K562 (cell line): ENCODE measurements around the gene ADGRE2. TPM values are rescaled to one million over a fixed set of nuclear protein-coding genes. Genes with fewer than 3 reads are reported as not detected.

ENCODE experiments used
- ATAC-seq: fragments of 200-7000 bp; cut with Tn5 transposase; 3 replicates; pipeline ENCODE4 v1.9.1; 2020; ENCODE audit warnings: moderate library complexity
- BruUV-seq: library from RNA; stranded (reverse); fragments of 400-500 nt; replicated peaks from 2 replicates; lab custom pipeline; 2021; lab: Mats Ljungman, UMichigan
- CTCF ChIA-PET: fragments of 300-600 bp; formaldehyde crosslinking; extraction: SDS; loops from one replicate; lab custom pipeline; 2021; ENCODE audit warnings: low intra/inter-chr PET ratio; lab: Yijun Ruan, JAX
- POLR2A ChIA-PET: fragments of 300-600, 350-650 bp; sonication (Branson Sonifier 250); formaldehyde crosslinking; extraction: SDS; loops from one replicate; lab custom pipeline; 2021; ENCODE audit warnings: antibody characterized with exemption, inconsistent platforms; lab: Yijun Ruan, JAX
- DNase-seq, 4 experiments: peaks; one replicate each; pipeline versions ENCODE4 v3.0.0 to v3.0.0-alpha.2; 2011 to 2018; ENCODE audit warnings: low spot score in 3 of 4, mixed read lengths in 3 of 4; ENCODE audit errors: extremely low read depth in 1 of 4
- FAIRE-seq: peaks from 2 replicates; lab custom pipeline; 2011; peaks lifted over from hg19 to GRCh38; lab: Jason Lieb, UNC
- H2AFZ ChIP-seq: 2 replicates; pipeline ENCODE4 v1.6.0; 2011; ENCODE audit warnings: low read depth, low read length, control low read depth, inconsistent platforms
- H3K27ac ChIP-seq: fragments of 200-600 bp; 3 replicates; pipeline ENCODE4 v1.8.0; 2011; ENCODE audit warnings: low read depth, mild to moderate bottlenecking, control low read depth, inconsistent platforms, low read length, moderate library complexity, mixed read lengths; ENCODE audit errors: extremely low read depth
- H3K27me3 ChIP-seq, 2 experiments: fragments of 300-600 bp in 1 of 2; 2 replicates in 1 of 2; 3 replicates in 1 of 2; pipeline versions ENCODE4 v1.6.0 to v1.8.0; 2011; ENCODE audit warnings: inconsistent platforms in 2 of 2, low read length in 2 of 2, mild to moderate bottlenecking in 1 of 2, mixed read lengths in 1 of 2, moderate library complexity in 1 of 2; ENCODE audit not compliant: control insufficient read depth in 2 of 2, insufficient read depth in 2 of 2
- H3K36me3 ChIP-seq: fragments of 300-600 bp; 3 replicates; pipeline ENCODE4 v1.8.0; 2011; ENCODE audit warnings: mild to moderate bottlenecking, low read length, inconsistent platforms; ENCODE audit not compliant: control insufficient read depth, insufficient read depth
- H3K4me1 ChIP-seq, 2 experiments: fragments of 200-600 bp in 1 of 2; replicated peaks in 1 of 2; 2 replicates in 1 of 2; 3 replicates in 1 of 2; pipeline versions ENCODE4 v1.5.1 to v1.8.0; 2011; ENCODE audit warnings: inconsistent platforms in 2 of 2, low read length in 2 of 2, mild to moderate bottlenecking in 1 of 2, mixed read lengths in 1 of 2, moderate library complexity in 1 of 2; ENCODE audit not compliant: control insufficient read depth in 2 of 2, insufficient read depth in 2 of 2
- H3K4me2 ChIP-seq: 2 replicates; pipeline ENCODE4 v1.6.1; 2011; ENCODE audit warnings: low read length, control low read depth, inconsistent platforms, mixed read lengths; ENCODE audit not compliant: insufficient read depth
- H3K4me3 ChIP-seq: fragments of 200-600 bp; sonication (generic), shearing (Covaris generic); 2 replicates; pipeline ENCODE4 v1.5.1; 2016; ENCODE audit warnings: control low read depth, inconsistent platforms
- H3K79me2 ChIP-seq: fragments of 200-600 bp; 3 replicates; pipeline ENCODE4 v1.8.0; 2011; ENCODE audit warnings: low read length, inconsistent platforms; ENCODE audit not compliant: control insufficient read depth, insufficient read depth
- H3K9ac ChIP-seq, 2 experiments: 2 replicates each; pipeline versions ENCODE4 v1.6.0 to v1.6.1; 2011; ENCODE audit warnings: low read depth in 2 of 2, low read length in 2 of 2, control low read depth in 1 of 2, inconsistent platforms in 1 of 2, mild to moderate bottlenecking in 1 of 2, mixed read lengths in 1 of 2; ENCODE audit not compliant: insufficient read depth in 1 of 2
- H3K9me1 ChIP-seq: one replicate; pipeline ENCODE4 v1.6.0; 2011; ENCODE audit warnings: inconsistent platforms, mild to moderate bottlenecking, low read length, moderate library complexity; ENCODE audit not compliant: control insufficient read depth, insufficient read depth
- H3K9me3 ChIP-seq: replicated peaks from 2 replicates; pipeline ENCODE4 v1.5.1; 2011; ENCODE audit warnings: low read depth, low read length, inconsistent platforms; ENCODE audit not compliant: control insufficient read depth, insufficient read depth
- H4K20me1 ChIP-seq: replicated peaks from 2 replicates; pipeline ENCODE4 v1.6.1; 2011; ENCODE audit warnings: low read length, inconsistent platforms, mixed read lengths; ENCODE audit not compliant: control insufficient read depth, insufficient read depth
- ELF1 ChIP-seq: fragments of 200-800 bp; sonication (Bioruptor generic); IDR thresholded peaks from 2 replicates; pipeline ENCODE4 v1.6.1; 2016; ENCODE audit warnings: missing genetic modification characterization, missing compliant biosample characterization
- ETV1 ChIP-seq: fragments of 450-650 bp; conservative IDR thresholded peaks from 2 replicates; pipeline ENCODE4 v1.6.1; 2016; ENCODE audit warnings: missing genetic modification characterization, control low read depth, low read depth, missing compliant biosample characterization
- ETV5 ChIP-seq: sonication (generic); formaldehyde crosslinking; IDR thresholded peaks from 2 replicates; pipeline ENCODE4 v1.4.0; 2020; ENCODE audit warnings: low read depth, mild to moderate bottlenecking, missing genetic modification reagents
- FOXA3 ChIP-seq, 2 experiments: fragments of 450-650 bp in 1 of 2; sonication (generic) in 1 of 2; formaldehyde crosslinking; IDR thresholded peaks in 1 of 2; conservative IDR thresholded peaks in 1 of 2; 2 replicates each; pipeline versions ENCODE4 v1.4.0 to v1.8.0; 2020 to 2022; ENCODE audit warnings: mild to moderate bottlenecking in 2 of 2, missing genetic modification reagents in 1 of 2
- MEF2D ChIP-seq: conservative IDR thresholded peaks from 2 replicates; pipeline ENCODE4 v1.6.1; 2016; ENCODE audit warnings: low read depth, missing genetic modification characterization, missing compliant biosample characterization
- MNT ChIP-seq, 2 experiments: fragments of 450-650 bp; conservative IDR thresholded peaks; 2 replicates each; pipeline ENCODE4 v1.6.1; 2017; ENCODE audit warnings: mild to moderate bottlenecking in 2 of 2, moderate library complexity in 2 of 2
- TFAM ChIP-seq: fragments of 250-450 bp; sonication (Bioruptor Pico); conservative IDR thresholded peaks from 2 replicates; pipeline ENCODE4 v1.5.0; 2021; ENCODE audit warnings: mild to moderate bottlenecking, moderate library complexity
- TFE3 ChIP-seq: fragments of 450-650 bp; formaldehyde crosslinking; IDR thresholded peaks from 2 replicates; pipeline ENCODE4 v1.4.0; 2020; ENCODE audit warnings: mild to moderate bottlenecking, mixed read lengths
- USF1 ChIP-seq: sonication (generic); formaldehyde crosslinking; IDR thresholded peaks from 2 replicates; pipeline ENCODE4 v1.9.0; 2022; ENCODE audit warnings: mild to moderate bottlenecking, missing genetic modification reagents
- ZBTB43 ChIP-seq: sonication (generic); formaldehyde crosslinking; IDR thresholded peaks from 2 replicates; pipeline ENCODE4 v1.8.0; 2023; ENCODE audit warnings: mild to moderate bottlenecking, missing genetic modification reagents
- ZMIZ1 ChIP-seq, 2 experiments: fragments of 150-350 bp in 1 of 2; IDR thresholded peaks; 2 replicates each; pipeline ENCODE4 v1.6.1; 2012 to 2016; ENCODE audit warnings: low read depth in 2 of 2, low read length in 2 of 2, mild to moderate bottlenecking in 1 of 2, moderate library complexity in 1 of 2
- WGBS: fragments of 100-300 bp; shearing (Covaris generic); methylation state at CpG from one replicate; pipeline ENCODE4 v1.1.6; 2016; ENCODE audit warnings: low coverage, mixed read lengths; ENCODE audit not compliant: insufficient coverage; ENCODE audit errors: missing lambda C conversion rate; 5-methylcytosine and 5-hydroxymethylcytosine counted together
- in situ Hi-C: fragments of 300-500 bp; cut with MboI; formaldehyde crosslinking; loops from 4 replicates; pipeline ENCODE4 v1.15.0; 2018; ENCODE audit warnings: inconsistent platforms, mixed read lengths
- intact Hi-C: fragments of 100-400 bp; cut with micrococcal nuclease; formaldehyde crosslinking; loops from 2 replicates; pipeline ENCODE4 v1.14.2; 2022
- polyA plus RNA-seq, 8 experiments: library from polyadenylated mRNA; depleted of rRNA in 4 of 8; stranded (reverse) in 5 of 8; unstranded in 3 of 8; fragments of >200 nt; fragmentation: Nextera tagmentation in 2 of 8; fragmentation: Illumina TruSeq in 1 of 8; extraction: Ambion mirVana in 2 of 8; extraction: Trizol in 1 of 8; gene quantifications; 2 replicates each; pipeline versions ENCODE4 v1.2.1 to v1.2.3, GENCODE V29; 2011 to 2014; ENCODE audit warnings: inconsistent platforms in 1 of 8, missing spikeins in 1 of 8
- total RNA-seq, 7 experiments: library from RNA; depleted of rRNA in 6 of 7; stranded (reverse); fragments of >200 nt in 6 of 7; fragmentation: Illumina TruSeq in 2 of 7; extraction: Trizol in 2 of 7; gene quantifications; 2 replicates each; pipeline versions ENCODE4 v1.2.1 to v1.2.3, GENCODE V29; 2011 to 2021; ENCODE audit warnings: low replicate concordance in 1 of 7

The ADGRE2 gene
- total and polyA plus RNA-seq, 9 of the 15 experiments (the other 6 are each of a cell fraction or from before 2014, with no cell fraction given) = 4.3 to 17.3 (median 9.8) TPM

- no peak for TF ChIP-seq TFE3
Measured at GRCh38 chr19:14826006-14826405, 47.6 kb upstream of the ADGRE2 start (continued).

GRCh38 chr19:14821937-14822336 is 43.6 kb upstream of the ADGRE2 start:
- CTCF ChIA-PET = no interaction called here
- in situ Hi-C loops = no loop called here
- H3K9me1 ChIP-seq = no peaks in the 10 kb centered on the region
- H3K4me3 ChIP-seq = no peak overlapping the region
- peaks cover 6 to 9% of the 10 kb centered on the region in 2 experiments; a peak in 2 of 5 replicates for H3K27me3 ChIP-seq
- no peaks in the 10 kb centered on the region for H3K79me2 ChIP-seq
- H2AFZ ChIP-seq = 0 out of 2 replicates have a peak overlapping the region, but pooled peaks have one; percentile 11
- peaks cover 3 to 6% of the 10 kb centered on the region in 2 experiments; a peak in 2 of 5 replicates for H3K4me1 ChIP-seq
- H4K20me1 ChIP-seq = no peaks in the 10 kb centered on the region
- H3K27ac ChIP-seq = no peak overlapping the region
- 0 out of 2 replicates have a peak, but pooled peaks cover 2% of the 10 kb centered on the region for H3K9me3 ChIP-seq
- FAIRE-seq (no peak), ATAC-seq (no peak), DNase-seq (no peak)
- H3K4me2 ChIP-seq = no peak overlapping the region
- no peak overlapping the region for H3K9ac ChIP-seq
- H3K36me3 ChIP-seq = no peaks in the 10 kb centered on the region
- intact Hi-C loops = no loop called here
- 1% methylated on average over 6 of the region's 6 CpGs for WGBS
- POLR2A ChIA-PET = no interaction called here
- no TSS peak for BruUV-seq
- no peak for TF ChIP-seq ZMIZ1 (IDR thresholded peaks at IDR 0.05; ENCODE audit: low read depth in 2 of 2, low read length in 2 of 2)
- no peak for TF ChIP-seq ZBTB43 (CRISPR knock-in tag)
- no peak for TF ChIP-seq USF1
- TF ChIP-seq ETV5 (CRISPR knock-in tag) = no peak
- peak; percentile 49; the same call in 1 of the 2 replicates for TF ChIP-seq MEF2D (tag)
- no peak for TF ChIP-seq ETV1 (tag)
- peak; percentile 56 for TF ChIP-seq ELF1 (tag)
- TF ChIP-seq TFAM (CRISPR knock-in tag) = no peak
- TF ChIP-seq FOXA3 (CRISPR knock-in tag; conservative IDR thresholded peaks at IDR 0.05 in 1 of 2, IDR thresholded peaks at IDR 0.05 in 1 of 2) = peak in 1 of 2 experiments; percentile 48; a peak in 2 of 4 replicates
- TF ChIP-seq MNT (conservative IDR thresholded peaks at IDR 0.05) = no peak
